PC-3 (cell line): Measurements from ENCODE around the gene FAHD1. TPM values are rescaled to one million over a fixed set of nuclear protein-coding genes. Genes with fewer than 3 reads are reported as not detected.

Experiments used
- ATAC-seq: fragments of 200-7000 bp; cut with Tn5 transposase; 2 replicates; pipeline ENCODE4 v1.9.1; 2020; ENCODE audit warnings: mild to moderate bottlenecking, moderate library complexity
- BruUV-seq: library from RNA; stranded (reverse); fragments of 400-500 nt; replicated peaks from 2 replicates; lab custom pipeline; 2021; lab: Mats Ljungman, UMichigan
- CTCF ChIA-PET: fragments of 300-600 bp; sonication (Branson Sonifier 250); formaldehyde crosslinking; loops from one replicate; lab custom pipeline; 2022; ENCODE audit warnings: antibody characterized with exemption; lab: Charles Lee
- POLR2A ChIA-PET: fragments of 300-600 bp; sonication (Branson Sonifier 250); formaldehyde crosslinking; loops from one replicate; lab custom pipeline; 2022; ENCODE audit warnings: antibody characterized with exemption; ENCODE audit not compliant: unreplicated experiment; lab: Charles Lee
- DNase-seq: peaks from one replicate; pipeline ENCODE4 v3.0.0-alpha.2; 2015
- H2AFZ ChIP-seq: fragments of 300-600 bp; sonication (generic); 2 replicates; pipeline ENCODE4 v1.6.0; 2016; ENCODE audit warnings: antibody characterized with exemption, low read length
- H3F3A ChIP-seq: fragments of 300-600 bp; sonication (generic); one replicate; pipeline ENCODE4 v1.6.0; 2017; ENCODE audit warnings: antibody characterized with exemption, low read length, control low read depth, mild to moderate bottlenecking; ENCODE audit not compliant: unreplicated experiment
- H3K27ac ChIP-seq: fragments of 300-600 bp; sonication (generic); 2 replicates; pipeline ENCODE4 v1.5.1; 2016; ENCODE audit warnings: mild to moderate bottlenecking, low read length
- H3K27me3 ChIP-seq: fragments of 300-600 bp; sonication (generic); 2 replicates; pipeline ENCODE4 v1.6.1; 2016; ENCODE audit warnings: low read length, mixed read lengths
- H3K36me3 ChIP-seq: fragments of 300-600 bp; sonication (generic); 2 replicates; pipeline ENCODE4 v1.6.1; 2016; ENCODE audit warnings: low read depth, mixed run types, low read length, mixed read lengths
- H3K4me1 ChIP-seq: fragments of 300-600 bp; sonication (generic); 2 replicates; pipeline ENCODE4 v1.5.1; 2016; ENCODE audit warnings: low read length; ENCODE audit not compliant: insufficient read depth
- H3K4me2 ChIP-seq: fragments of 300-600 bp; sonication (generic); 2 replicates; pipeline ENCODE4 v1.6.0; 2016; ENCODE audit warnings: low read length
- H3K4me3 ChIP-seq: fragments of 300-600 bp; sonication (generic); 2 replicates; pipeline ENCODE4 v1.5.1; 2016; ENCODE audit warnings: mild to moderate bottlenecking, low read length, mixed read lengths
- H3K79me2 ChIP-seq: fragments of 300-600 bp; sonication (generic); 2 replicates; pipeline ENCODE4 v1.6.1; 2017; ENCODE audit warnings: low read length, mixed read lengths
- H3K9ac ChIP-seq: fragments of 300-600 bp; sonication (generic); 2 replicates; pipeline ENCODE4 v1.6.0; 2016; ENCODE audit warnings: mild to moderate bottlenecking, low read length
- H3K9me2 ChIP-seq: fragments of 300-600 bp; sonication (generic); replicated peaks from 2 replicates; pipeline ENCODE4 v1.6.1; 2016; ENCODE audit warnings: mixed run types, low read length, mixed read lengths
- H3K9me3 ChIP-seq: fragments of 300-600 bp; sonication (generic); 2 replicates; pipeline ENCODE4 v1.6.1; 2016; ENCODE audit warnings: low read length, mixed read lengths
- H4K20me1 ChIP-seq: fragments of 300-600 bp; sonication (generic); 2 replicates; pipeline ENCODE4 v1.6.1; 2016; ENCODE audit warnings: low read length, mixed read lengths
- CTCF ChIP-seq: fragments of 300-600 bp; sonication (generic); conservative IDR thresholded peaks from 2 replicates; pipeline ENCODE4 v1.5.1; 2017; ENCODE audit warnings: antibody characterized with exemption, low read depth, mild to moderate bottlenecking, low read length
- EZH2 ChIP-seq: fragments of 300-600 bp; sonication (generic); IDR thresholded peaks from one replicate; pipeline ENCODE4 v1.6.1; 2017; ENCODE audit warnings: antibody characterized with exemption, mild to moderate bottlenecking, low read length; ENCODE audit not compliant: unreplicated experiment
- EZH2phosphoT487 ChIP-seq: fragments of 300-600 bp; sonication (generic); IDR thresholded peaks from 2 replicates; pipeline ENCODE4 v1.6.1; 2018; ENCODE audit warnings: mild to moderate bottlenecking, antibody characterized with exemption, low read length, borderline replicate concordance
- intact Hi-C: fragments of 100-400 bp; cut with micrococcal nuclease; formaldehyde crosslinking; loops from 2 replicates; pipeline ENCODE4 v1.9.0; 2023
- total RNA-seq: library from RNA; depleted of rRNA; stranded (reverse); fragments of >200 nt; gene quantifications from 2 replicates; pipeline ENCODE4 v1.2.3, GENCODE V29; 2014

The FAHD1 gene
- total RNA-seq, 1 experiment from 2014 or later, result 37.5 TPM

GRCh38 chr16:1858189-1858865 lies 31.3 kb downstream of the FAHD1 start:
- Histone ChIP-seq H3K9me3 (no peaks in the 10 kb centered on the region), H3K4me2 (no peak overlapping the region)

GRCh38 chr16:1859650-1860049 lies 32.6 kb downstream of the FAHD1 start:
- no peaks in the 10 kb centered on the region for H3F3A ChIP-seq
- no peak overlapping the region for H3K27ac ChIP-seq
- no peaks in the 10 kb centered on the region for H3K9me3 ChIP-seq
- no peaks in the 10 kb centered on the region for H3K36me3 ChIP-seq
- intact Hi-C loops, result no loop called here
- H3K9me2 ChIP-seq, result no peaks in the 10 kb centered on the region
- no peaks in the 10 kb centered on the region for H3K79me2 ChIP-seq
- no peaks in the 10 kb centered on the region for H3K4me1 ChIP-seq
- H3K9ac ChIP-seq, result no peak overlapping the region
- no peaks in the 10 kb centered on the region for H4K20me1 ChIP-seq
- CTCF ChIA-PET, result no interaction called here
- DNase-seq (no peak), ATAC-seq (no peak)
- POLR2A ChIA-PET, result no interaction called here
- no peak overlapping the region for H3K4me3 ChIP-seq
- no peaks in the 10 kb centered on the region for H3K27me3 ChIP-seq
- TF ChIP-seq EZH2phosphoT487, result no peak
- no peak for TF ChIP-seq CTCF
- TF ChIP-seq EZH2, result no peak
- no peak overlapping the region for H3K4me2 ChIP-seq
- BruUV-seq, result no TSS peak
- no peak overlapping the region for H2AFZ ChIP-seq

More at GRCh38 chr16:1858189-1858865, 31.3 kb downstream of the FAHD1 start:
- H4K20me1 ChIP-seq, result no peaks in the 10 kb centered on the region
- intact Hi-C loops, result no loop called here
- no peaks in the 10 kb centered on the region for H3K4me1 ChIP-seq
- no peaks in the 10 kb centered on the region for H3K9me2 ChIP-seq
- H3K4me3 ChIP-seq, result no peak overlapping the region
- no peaks in the 10 kb centered on the region for H3K27me3 ChIP-seq
- no peak overlapping the region for H2AFZ ChIP-seq
- DNase-seq (no peak), ATAC-seq (no peak)
- H3K36me3 ChIP-seq, result no peaks in the 10 kb centered on the region
- H3K9ac ChIP-seq, result no peak overlapping the region
- no peak for TF ChIP-seq EZH2phosphoT487
- no peak for TF ChIP-seq EZH2
- no peak for TF ChIP-seq CTCF
- no peak overlapping the region for H3K27ac ChIP-seq
- ChIA-PET POLR2A (no interaction called here), CTCF (no interaction called here)
- no TSS peak for BruUV-seq
- no peaks in the 10 kb centered on the region for H3K79me2 ChIP-seq
- no peaks in the 10 kb centered on the region for H3F3A ChIP-seq

- Histone ChIP-seq H3F3A (no peaks in the 10 kb centered on the region), H2AFZ (no peak overlapping the region), H3K4me3 (no peak overlapping the region), H3K9me2 (no peaks in the 10 kb centered on the region), H3K79me2 (no peaks in the 10 kb centered on the region), H3K27ac (no peak overlapping the region), H3K9me3 (no peaks in the 10 kb centered on the region), H3K9ac (no peak overlapping the region), H3K36me3 (no peaks in the 10 kb centered on the region), H3K4me1 (no peaks in the 10 kb centered on the region), H3K27me3 (no peaks in the 10 kb centered on the region), H4K20me1 (no peaks in the 10 kb centered on the region), H3K4me2 (no peak overlapping the region)
- no peak for DNase-seq
- POLR2A ChIA-PET, result no interaction called here
- CTCF ChIA-PET, result no interaction called here
- TF ChIP-seq EZH2, result no peak
- no peak for TF ChIP-seq CTCF
- TF ChIP-seq EZH2phosphoT487, result no peak
- intact Hi-C loops, result loop anchor here (2.0 kb wide), 1 partner anchor 67 kb away; no protein-coding TSS in a partner anchor
- no TSS peak for BruUV-seq
- ATAC-seq, result no peak
Observed at GRCh38 chr16:1861730-1862129, 34.7 kb downstream of the FAHD1 start.
